Breast epithelium (tissue), 3 donors: ENCODE measurements around the gene HPN.

ENCODE experiments used
- POLR2A ChIP-seq: fragments of 450-650 bp; IDR thresholded peaks from one replicate; pipeline ENCODE4 v1.6.1; 2016; ENCODE audit warnings: antibody characterized with exemption, mild to moderate bottlenecking, moderate library complexity
- TF ChIP-seq, protein P1 (sequence below), 3 donors: fragments of 450-650 bp; IDR thresholded peaks; one replicate each; pipeline ENCODE4 v1.5.1; 2016 to 2017; ENCODE audit warnings: antibody characterized with exemption in 3 of 3, mild to moderate bottlenecking in 3 of 3, moderate library complexity in 3 of 3

DNA sequence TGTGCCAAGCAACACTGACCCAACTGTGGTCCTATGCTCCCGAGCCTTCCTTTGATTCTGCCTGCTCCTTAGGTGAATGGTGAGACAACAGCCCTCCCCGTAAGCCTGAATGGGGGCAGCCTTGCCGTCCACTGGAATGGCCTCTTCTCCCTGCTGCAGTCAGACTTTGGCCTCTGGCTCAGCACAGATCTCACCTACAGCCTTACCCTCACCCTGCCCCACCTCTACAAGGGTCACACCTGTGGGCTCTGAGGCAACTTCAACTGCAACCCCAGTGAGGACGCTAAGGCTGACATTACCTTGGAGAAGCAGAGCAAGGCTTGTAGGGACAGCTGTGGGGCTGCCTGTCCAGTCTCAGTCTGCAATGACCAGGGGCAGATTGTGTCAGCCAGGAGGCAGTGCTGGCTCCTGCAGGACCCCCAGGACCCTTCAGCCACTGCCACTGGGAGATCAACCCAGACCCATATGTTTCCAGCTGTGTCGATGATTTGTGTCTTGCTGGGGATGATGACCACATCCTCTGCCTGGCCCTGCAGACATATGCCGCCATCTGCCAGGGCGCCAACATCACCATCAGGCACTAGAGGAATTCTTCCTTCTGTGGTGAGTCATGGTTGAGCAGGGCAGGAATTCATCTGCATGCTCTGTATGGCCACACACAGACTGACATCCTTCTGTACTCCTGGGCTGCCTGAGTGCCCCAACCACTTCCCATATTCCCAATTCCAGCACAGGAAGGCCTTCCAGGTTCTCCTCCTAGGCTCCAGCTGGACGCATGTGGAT is 46.8 kb downstream of the HPN start:
- no peak for TF ChIP-seq POLR2A
- TF ChIP-seq, protein P1, sequence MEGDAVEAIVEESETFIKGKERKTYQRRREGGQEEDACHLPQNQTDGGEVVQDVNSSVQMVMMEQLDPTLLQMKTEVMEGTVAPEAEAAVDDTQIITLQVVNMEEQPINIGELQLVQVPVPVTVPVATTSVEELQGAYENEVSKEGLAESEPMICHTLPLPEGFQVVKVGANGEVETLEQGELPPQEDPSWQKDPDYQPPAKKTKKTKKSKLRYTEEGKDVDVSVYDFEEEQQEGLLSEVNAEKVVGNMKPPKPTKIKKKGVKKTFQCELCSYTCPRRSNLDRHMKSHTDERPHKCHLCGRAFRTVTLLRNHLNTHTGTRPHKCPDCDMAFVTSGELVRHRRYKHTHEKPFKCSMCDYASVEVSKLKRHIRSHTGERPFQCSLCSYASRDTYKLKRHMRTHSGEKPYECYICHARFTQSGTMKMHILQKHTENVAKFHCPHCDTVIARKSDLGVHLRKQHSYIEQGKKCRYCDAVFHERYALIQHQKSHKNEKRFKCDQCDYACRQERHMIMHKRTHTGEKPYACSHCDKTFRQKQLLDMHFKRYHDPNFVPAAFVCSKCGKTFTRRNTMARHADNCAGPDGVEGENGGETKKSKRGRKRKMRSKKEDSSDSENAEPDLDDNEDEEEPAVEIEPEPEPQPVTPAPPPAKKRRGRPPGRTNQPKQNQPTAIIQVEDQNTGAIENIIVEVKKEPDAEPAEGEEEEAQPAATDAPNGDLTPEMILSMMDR (IDR thresholded peaks at IDR 0.05) = no peak
